H1 (cell line): Measurements from ENCODE around the gene SUMF1. TPM values are rescaled to one million over a fixed set of nuclear protein-coding genes. Genes with fewer than 3 reads are reported as not detected.

Source experiments
- BACH1 ChIP-seq: IDR thresholded peaks from 2 replicates; pipeline ENCODE4 v1.6.1; 2012; ENCODE audit warnings: low read length, improper control_type of control experiment
- CREB1 ChIP-seq: IDR thresholded peaks from 2 replicates; pipeline ENCODE4 v1.6.1; 2012; ENCODE audit warnings: inconsistent platforms
- KDM1A ChIP-seq: fragments of 200-600, 300-600 bp; sonication (generic); IDR thresholded peaks from 2 replicates; pipeline ENCODE4 v1.7.1; 2016; ENCODE audit warnings: mild to moderate bottlenecking, low read length, borderline replicate concordance
- SP2 ChIP-seq: IDR thresholded peaks from 2 replicates; pipeline ENCODE4 v1.6.1; 2012; ENCODE audit warnings: mild to moderate bottlenecking, low read length, inconsistent platforms
- polyA plus RNA-seq, 7 experiments: library from polyadenylated mRNA; depleted of rRNA in 3 of 7; stranded (reverse) in 5 of 7; unstranded in 2 of 7; fragments of >200 nt in 5 of 7; fragments of 200-250 nt in 2 of 7; gene quantifications; 1 replicate in 5 of 7; 2 replicates in 1 of 7; 4 replicates in 1 of 7; pipeline versions ENCODE4 v1.2.1 to v1.2.3, GENCODE V29; 2011 to 2013; ENCODE audit warnings: missing spikeins in 2 of 7, mixed read lengths in 2 of 7
- total RNA-seq: library from RNA; stranded (reverse); fragmentation: NEBNext Ultra II Directional; extraction: Animal tissue kit (Norgen Biotek cat#: 25700); gene quantifications from 2 replicates; pipeline ENCODE4 v1.2.1, GENCODE V29; 2021
- TF ChIP-seq, protein P1 (sequence below), 3 experiments: IDR thresholded peaks; 1 replicate in 2 of 3; 2 replicates in 1 of 3; pipeline versions ENCODE4 v1.5.1 to v1.6.1; 2011; ENCODE audit warnings: low read length in 3 of 3, mild to moderate bottlenecking in 3 of 3, inconsistent platforms in 2 of 3, low read depth in 1 of 3, moderate library complexity in 1 of 3; ENCODE audit not compliant: insufficient read depth in 1 of 3; ENCODE audit errors: control extremely low read depth in 1 of 3
- TF ChIP-seq, protein P2 (sequence below): fragments of 300-600 bp; sonication (generic); IDR thresholded peaks from 2 replicates; pipeline ENCODE4 v1.7.1; 2012; ENCODE audit warnings: low read length, moderate library complexity, mild to moderate bottlenecking, inconsistent platforms; ENCODE audit not compliant: insufficient replicate concordance
- TF ChIP-seq, protein P3 (sequence below): IDR thresholded peaks from 2 replicates; pipeline ENCODE4 v1.6.1; 2011; ENCODE audit warnings: low read depth, mild to moderate bottlenecking, low read length; ENCODE audit not compliant: insufficient read depth
- TF ChIP-seq, protein P4 (sequence below): IDR thresholded peaks from 2 replicates; pipeline ENCODE4 v1.6.1; 2011; ENCODE audit warnings: low read length, improper control_type of control experiment

Gene SUMF1
- total and polyA plus RNA-seq, 2 of the 8 experiments (the other 6 are each of a cell fraction or from before 2014, with no cell fraction given), result 12.5 to 15.0 TPM

DNA sequence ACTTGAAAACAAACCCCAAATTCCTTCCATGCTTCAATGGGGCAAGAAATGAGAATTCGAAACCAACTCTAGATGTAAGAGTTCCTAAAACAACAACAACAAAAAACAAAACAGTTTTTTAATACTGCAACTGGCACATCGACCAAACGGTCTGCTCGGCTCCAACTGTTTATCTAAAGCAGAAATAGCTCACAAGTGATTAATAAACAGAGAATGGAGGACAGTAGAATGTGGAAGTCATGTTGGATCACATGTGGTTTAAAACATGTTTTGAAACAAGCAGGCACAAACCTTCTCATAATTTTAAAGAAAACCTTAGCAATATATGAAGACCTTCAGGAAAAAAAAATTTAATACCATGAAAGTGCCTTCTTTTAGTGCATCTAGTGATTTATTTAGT is 108.8 kb downstream of the SUMF1 start (continued):
- TF ChIP-seq, protein P1, sequence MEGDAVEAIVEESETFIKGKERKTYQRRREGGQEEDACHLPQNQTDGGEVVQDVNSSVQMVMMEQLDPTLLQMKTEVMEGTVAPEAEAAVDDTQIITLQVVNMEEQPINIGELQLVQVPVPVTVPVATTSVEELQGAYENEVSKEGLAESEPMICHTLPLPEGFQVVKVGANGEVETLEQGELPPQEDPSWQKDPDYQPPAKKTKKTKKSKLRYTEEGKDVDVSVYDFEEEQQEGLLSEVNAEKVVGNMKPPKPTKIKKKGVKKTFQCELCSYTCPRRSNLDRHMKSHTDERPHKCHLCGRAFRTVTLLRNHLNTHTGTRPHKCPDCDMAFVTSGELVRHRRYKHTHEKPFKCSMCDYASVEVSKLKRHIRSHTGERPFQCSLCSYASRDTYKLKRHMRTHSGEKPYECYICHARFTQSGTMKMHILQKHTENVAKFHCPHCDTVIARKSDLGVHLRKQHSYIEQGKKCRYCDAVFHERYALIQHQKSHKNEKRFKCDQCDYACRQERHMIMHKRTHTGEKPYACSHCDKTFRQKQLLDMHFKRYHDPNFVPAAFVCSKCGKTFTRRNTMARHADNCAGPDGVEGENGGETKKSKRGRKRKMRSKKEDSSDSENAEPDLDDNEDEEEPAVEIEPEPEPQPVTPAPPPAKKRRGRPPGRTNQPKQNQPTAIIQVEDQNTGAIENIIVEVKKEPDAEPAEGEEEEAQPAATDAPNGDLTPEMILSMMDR (IDR thresholded peaks at IDR 0.05; ENCODE audit: control extremely low read depth in 1 of 3, insufficient read depth in 1 of 3, low read depth in 1 of 3, low read length in 3 of 3), result no peak
- TF ChIP-seq KDM1A (no peak), BACH1 (no peak), CREB1 (no peak), SP2 (no peak)
- TF ChIP-seq, protein P2, sequence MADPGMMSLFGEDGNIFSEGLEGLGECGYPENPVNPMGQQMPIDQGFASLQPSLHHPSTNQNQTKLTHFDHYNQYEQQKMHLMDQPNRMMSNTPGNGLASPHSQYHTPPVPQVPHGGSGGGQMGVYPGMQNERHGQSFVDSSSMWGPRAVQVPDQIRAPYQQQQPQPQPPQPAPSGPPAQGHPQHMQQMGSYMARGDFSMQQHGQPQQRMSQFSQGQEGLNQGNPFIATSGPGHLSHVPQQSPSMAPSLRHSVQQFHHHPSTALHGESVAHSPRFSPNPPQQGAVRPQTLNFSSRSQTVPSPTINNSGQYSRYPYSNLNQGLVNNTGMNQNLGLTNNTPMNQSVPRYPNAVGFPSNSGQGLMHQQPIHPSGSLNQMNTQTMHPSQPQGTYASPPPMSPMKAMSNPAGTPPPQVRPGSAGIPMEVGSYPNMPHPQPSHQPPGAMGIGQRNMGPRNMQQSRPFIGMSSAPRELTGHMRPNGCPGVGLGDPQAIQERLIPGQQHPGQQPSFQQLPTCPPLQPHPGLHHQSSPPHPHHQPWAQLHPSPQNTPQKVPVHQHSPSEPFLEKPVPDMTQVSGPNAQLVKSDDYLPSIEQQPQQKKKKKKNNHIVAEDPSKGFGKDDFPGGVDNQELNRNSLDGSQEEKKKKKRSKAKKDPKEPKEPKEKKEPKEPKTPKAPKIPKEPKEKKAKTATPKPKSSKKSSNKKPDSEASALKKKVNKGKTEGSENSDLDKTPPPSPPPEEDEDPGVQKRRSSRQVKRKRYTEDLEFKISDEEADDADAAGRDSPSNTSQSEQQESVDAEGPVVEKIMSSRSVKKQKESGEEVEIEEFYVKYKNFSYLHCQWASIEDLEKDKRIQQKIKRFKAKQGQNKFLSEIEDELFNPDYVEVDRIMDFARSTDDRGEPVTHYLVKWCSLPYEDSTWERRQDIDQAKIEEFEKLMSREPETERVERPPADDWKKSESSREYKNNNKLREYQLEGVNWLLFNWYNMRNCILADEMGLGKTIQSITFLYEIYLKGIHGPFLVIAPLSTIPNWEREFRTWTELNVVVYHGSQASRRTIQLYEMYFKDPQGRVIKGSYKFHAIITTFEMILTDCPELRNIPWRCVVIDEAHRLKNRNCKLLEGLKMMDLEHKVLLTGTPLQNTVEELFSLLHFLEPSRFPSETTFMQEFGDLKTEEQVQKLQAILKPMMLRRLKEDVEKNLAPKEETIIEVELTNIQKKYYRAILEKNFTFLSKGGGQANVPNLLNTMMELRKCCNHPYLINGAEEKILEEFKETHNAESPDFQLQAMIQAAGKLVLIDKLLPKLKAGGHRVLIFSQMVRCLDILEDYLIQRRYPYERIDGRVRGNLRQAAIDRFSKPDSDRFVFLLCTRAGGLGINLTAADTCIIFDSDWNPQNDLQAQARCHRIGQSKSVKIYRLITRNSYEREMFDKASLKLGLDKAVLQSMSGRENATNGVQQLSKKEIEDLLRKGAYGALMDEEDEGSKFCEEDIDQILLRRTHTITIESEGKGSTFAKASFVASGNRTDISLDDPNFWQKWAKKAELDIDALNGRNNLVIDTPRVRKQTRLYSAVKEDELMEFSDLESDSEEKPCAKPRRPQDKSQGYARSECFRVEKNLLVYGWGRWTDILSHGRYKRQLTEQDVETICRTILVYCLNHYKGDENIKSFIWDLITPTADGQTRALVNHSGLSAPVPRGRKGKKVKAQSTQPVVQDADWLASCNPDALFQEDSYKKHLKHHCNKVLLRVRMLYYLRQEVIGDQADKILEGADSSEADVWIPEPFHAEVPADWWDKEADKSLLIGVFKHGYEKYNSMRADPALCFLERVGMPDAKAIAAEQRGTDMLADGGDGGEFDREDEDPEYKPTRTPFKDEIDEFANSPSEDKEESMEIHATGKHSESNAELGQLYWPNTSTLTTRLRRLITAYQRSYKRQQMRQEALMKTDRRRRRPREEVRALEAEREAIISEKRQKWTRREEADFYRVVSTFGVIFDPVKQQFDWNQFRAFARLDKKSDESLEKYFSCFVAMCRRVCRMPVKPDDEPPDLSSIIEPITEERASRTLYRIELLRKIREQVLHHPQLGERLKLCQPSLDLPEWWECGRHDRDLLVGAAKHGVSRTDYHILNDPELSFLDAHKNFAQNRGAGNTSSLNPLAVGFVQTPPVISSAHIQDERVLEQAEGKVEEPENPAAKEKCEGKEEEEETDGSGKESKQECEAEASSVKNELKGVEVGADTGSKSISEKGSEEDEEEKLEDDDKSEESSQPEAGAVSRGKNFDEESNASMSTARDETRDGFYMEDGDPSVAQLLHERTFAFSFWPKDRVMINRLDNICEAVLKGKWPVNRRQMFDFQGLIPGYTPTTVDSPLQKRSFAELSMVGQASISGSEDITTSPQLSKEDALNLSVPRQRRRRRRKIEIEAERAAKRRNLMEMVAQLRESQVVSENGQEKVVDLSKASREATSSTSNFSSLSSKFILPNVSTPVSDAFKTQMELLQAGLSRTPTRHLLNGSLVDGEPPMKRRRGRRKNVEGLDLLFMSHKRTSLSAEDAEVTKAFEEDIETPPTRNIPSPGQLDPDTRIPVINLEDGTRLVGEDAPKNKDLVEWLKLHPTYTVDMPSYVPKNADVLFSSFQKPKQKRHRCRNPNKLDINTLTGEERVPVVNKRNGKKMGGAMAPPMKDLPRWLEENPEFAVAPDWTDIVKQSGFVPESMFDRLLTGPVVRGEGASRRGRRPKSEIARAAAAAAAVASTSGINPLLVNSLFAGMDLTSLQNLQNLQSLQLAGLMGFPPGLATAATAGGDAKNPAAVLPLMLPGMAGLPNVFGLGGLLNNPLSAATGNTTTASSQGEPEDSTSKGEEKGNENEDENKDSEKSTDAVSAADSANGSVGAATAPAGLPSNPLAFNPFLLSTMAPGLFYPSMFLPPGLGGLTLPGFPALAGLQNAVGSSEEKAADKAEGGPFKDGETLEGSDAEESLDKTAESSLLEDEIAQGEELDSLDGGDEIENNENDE, result no peak
- TF ChIP-seq, protein P3, sequence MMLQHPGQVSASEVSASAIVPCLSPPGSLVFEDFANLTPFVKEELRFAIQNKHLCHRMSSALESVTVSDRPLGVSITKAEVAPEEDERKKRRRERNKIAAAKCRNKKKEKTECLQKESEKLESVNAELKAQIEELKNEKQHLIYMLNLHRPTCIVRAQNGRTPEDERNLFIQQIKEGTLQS, result no peak
- TF ChIP-seq, protein P4, sequence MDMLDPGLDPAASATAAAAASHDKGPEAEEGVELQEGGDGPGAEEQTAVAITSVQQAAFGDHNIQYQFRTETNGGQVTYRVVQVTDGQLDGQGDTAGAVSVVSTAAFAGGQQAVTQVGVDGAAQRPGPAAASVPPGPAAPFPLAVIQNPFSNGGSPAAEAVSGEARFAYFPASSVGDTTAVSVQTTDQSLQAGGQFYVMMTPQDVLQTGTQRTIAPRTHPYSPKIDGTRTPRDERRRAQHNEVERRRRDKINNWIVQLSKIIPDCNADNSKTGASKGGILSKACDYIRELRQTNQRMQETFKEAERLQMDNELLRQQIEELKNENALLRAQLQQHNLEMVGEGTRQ, result no peak
